SH-SY5Y (cell line): ENCODE measurements around the gene MARK3.

Source experiments
- GATA2 ChIP-seq: IDR thresholded peaks from 2 replicates; pipeline ENCODE4 v1.6.1; 2011; ENCODE audit warnings: mild to moderate bottlenecking, low read depth, low read length
- GATA3 ChIP-seq: IDR thresholded peaks from 2 replicates; pipeline ENCODE4 v1.6.1; 2011; ENCODE audit warnings: low read depth, mild to moderate bottlenecking, low read length, moderate library complexity

MARK3 gene

GRCh38 chr14:103453791-103454190 is 68.6 kb downstream of the MARK3 start:
- TF ChIP-seq GATA2 (no peak), GATA3 (no peak)

- TF ChIP-seq GATA2 (no peak), GATA3 (no peak)
Measured at GRCh38 chr14:103456167-103456835, 71.1 kb downstream of the MARK3 start.

GRCh38 chr14:103460415-103460814 is 75.2 kb downstream of the MARK3 start:
- no peak for TF ChIP-seq GATA3
- no peak for TF ChIP-seq GATA2

- TF ChIP-seq GATA2 (no peak), GATA3 (no peak)
Measured at GRCh38 chr14:103463149-103463548, 77.9 kb downstream of the MARK3 start.

- TF ChIP-seq GATA2 (no peak), GATA3 (no peak)
Measured at GRCh38 chr14:103463851-103464250, 78.6 kb downstream of the MARK3 start.

GRCh38 chr14:103472939-103473338 is 87.7 kb downstream of the MARK3 start:
- TF ChIP-seq GATA3 (no peak), GATA2 (no peak)

- TF ChIP-seq GATA2 (no peak), GATA3 (no peak)
Measured at GRCh38 chr14:103474893-103475292, 89.7 kb downstream of the MARK3 start.

GRCh38 chr14:103476065-103476464 is 90.8 kb downstream of the MARK3 start:
- TF ChIP-seq GATA2 (no peak), GATA3 (no peak)

- TF ChIP-seq GATA2 (no peak), GATA3 (no peak)
Measured at GRCh38 chr14:103476631-103477030, 91.4 kb downstream of the MARK3 start.

GRCh38 chr14:103480595-103480994 is 95.4 kb downstream of the MARK3 start:
- TF ChIP-seq GATA2 (no peak), GATA3 (no peak)

- TF ChIP-seq GATA2 (no peak), GATA3 (no peak)
Measured at GRCh38 chr14:103483600-103483999, 98.4 kb downstream of the MARK3 start.

GRCh38 chr14:103485504-103485903 is 100.3 kb downstream of the MARK3 start:
- TF ChIP-seq GATA2 (no peak), GATA3 (no peak)

- TF ChIP-seq GATA3 (no peak), GATA2 (no peak)
Measured at GRCh38 chr14:103488071-103488470, 102.9 kb downstream of the MARK3 start.

- TF ChIP-seq GATA2 = no peak
- TF ChIP-seq GATA3 = no peak
Measured at GRCh38 chr14:103488960-103489359, 103.7 kb downstream of the MARK3 start.

GRCh38 chr14:103489621-103490020 is 104.4 kb downstream of the MARK3 start:
- TF ChIP-seq GATA2 = no peak
- TF ChIP-seq GATA3 = no peak

GRCh38 chr14:103491691-103492090 is 106.5 kb downstream of the MARK3 start:
- TF ChIP-seq GATA3 (no peak), GATA2 (no peak)
